Stimulated activated naive CD8-positive, alpha-beta T cell treated with anti-CD3 and anti-CD28 coated beads, Interleukin-15, Interleukin-2, amounts not matched to agents 100 ng/mL and 50 ng/mL, for 24 hours (primary cell): ENCODE data around the gene DBT.
"Not testable (repeated sequence)": the region's sequence is repeated elsewhere in the genome, so short reads cannot be mapped to it uniquely, and the experiment has no call there.

Experiments used
- H3K27ac Mint-ChIP-seq: one replicate; pipeline ENCODE4 v1.8.0; 2021; ENCODE audit warnings: mild to moderate bottlenecking, mixed read lengths
- H3K27me3 Mint-ChIP-seq: one replicate; pipeline ENCODE4 v1.8.0; 2021; ENCODE audit warnings: mixed read lengths
- H3K36me3 Mint-ChIP-seq: one replicate; pipeline ENCODE4 v1.8.0; 2021; ENCODE audit warnings: low read depth, mixed read lengths
- H3K4me1 Mint-ChIP-seq: one replicate; pipeline ENCODE4 v1.8.0; 2021; ENCODE audit warnings: low read depth, mixed read lengths
- H3K4me3 Mint-ChIP-seq: one replicate; pipeline ENCODE4 v1.8.0; 2021; ENCODE audit warnings: mild to moderate bottlenecking, mixed read lengths
- H3K9me3 Mint-ChIP-seq: one replicate; pipeline ENCODE4 v1.8.0; 2021; ENCODE audit warnings: mixed read lengths

The DBT gene

DNA sequence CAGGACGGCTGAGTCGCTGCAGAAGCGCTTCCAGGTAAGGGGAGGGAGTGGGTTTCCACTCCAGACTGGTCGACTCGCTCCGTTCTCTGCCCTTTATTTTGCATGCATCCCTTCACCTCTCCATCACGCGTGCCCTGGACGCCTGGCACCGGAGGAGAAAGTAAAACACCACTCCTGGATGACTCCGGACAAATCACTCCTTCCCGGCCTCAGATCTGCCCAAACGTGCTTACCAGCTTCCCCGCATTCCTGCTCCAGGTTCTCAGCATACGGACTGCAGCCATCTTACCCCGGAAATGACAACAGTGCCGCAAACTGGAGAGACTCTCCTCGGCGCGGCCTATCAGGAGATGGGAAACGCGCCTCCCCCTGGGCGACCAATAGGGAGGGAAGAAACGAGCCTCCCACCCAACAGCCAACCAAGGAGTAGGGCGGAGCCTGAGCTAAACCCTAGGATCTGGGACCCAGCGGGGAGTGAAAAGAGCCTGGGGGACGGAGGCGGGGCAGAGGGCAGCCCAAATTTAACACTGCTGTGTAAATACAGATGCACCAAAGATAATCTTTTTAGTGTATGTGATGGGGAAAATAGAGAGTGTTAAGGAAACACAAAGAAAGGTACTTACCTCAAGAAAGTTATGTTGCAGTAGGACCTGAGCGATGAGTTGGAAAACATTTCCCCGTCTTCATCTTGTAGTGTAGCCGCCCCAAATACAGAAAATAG lies at the start of gene DBT:
DBT (minus strand) TSS at position 298 of the 721 bp plus-strand sequence; CDS start at position 284, 14 bp downstream.
- Mint-ChIP-seq H3K27ac (no peak within 1 kb of the TSS), H3K4me3 (no peak within 1 kb of the TSS)

GRCh38 chr1:100298512-100298911 lies 48.9 kb upstream of the DBT start:
- H3K27ac Mint-ChIP-seq, result no peak overlapping the region

More for the DNA sequence above, at the start of gene DBT:
- no peaks in the 10 kb centered on the region for H3K9me3 Mint-ChIP-seq
- H3K4me1 Mint-ChIP-seq, result peaks cover 18% of the 10 kb centered on the region
- no peaks in the 10 kb centered on the region for H3K27me3 Mint-ChIP-seq
- H3K36me3 Mint-ChIP-seq, result peaks cover 10% of the 10 kb centered on the region

DNA sequence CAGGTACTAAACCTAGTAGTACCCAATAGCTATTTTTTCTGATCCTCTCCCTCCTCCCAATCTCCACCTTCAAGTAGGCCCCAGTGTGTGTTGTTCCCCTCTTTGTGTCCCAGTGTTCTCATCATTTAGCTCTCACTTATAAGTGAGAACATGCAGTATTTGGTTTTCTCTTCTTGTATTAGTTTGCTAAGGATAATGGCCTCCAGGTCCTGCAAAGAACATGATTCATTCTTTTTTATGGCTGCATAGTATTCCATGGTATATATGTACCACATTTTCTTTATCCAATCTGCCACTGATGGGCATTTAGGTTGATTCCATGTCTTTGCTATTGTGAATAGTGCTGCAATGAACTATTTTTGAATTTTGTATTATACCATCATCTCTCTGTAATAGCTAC lies 47.4 kb upstream of the DBT start:
- not testable (repeated sequence) for H3K4me3 Mint-ChIP-seq, H3K9me3 Mint-ChIP-seq, H3K4me1 Mint-ChIP-seq, H3K27me3 Mint-ChIP-seq, H3K27ac Mint-ChIP-seq
- peaks cover 22% of the 10 kb centered on the region for H3K36me3 Mint-ChIP-seq

More at GRCh38 chr1:100298512-100298911, 48.9 kb upstream of the DBT start:
- H3K27me3 Mint-ChIP-seq, result no peaks in the 10 kb centered on the region
- H3K4me3 Mint-ChIP-seq, result no peak overlapping the region
- peaks cover 7% of the 10 kb centered on the region for H3K4me1 Mint-ChIP-seq
- no peaks in the 10 kb centered on the region for H3K9me3 Mint-ChIP-seq
- H3K36me3 Mint-ChIP-seq, result peaks cover 9% of the 10 kb centered on the region

DNA sequence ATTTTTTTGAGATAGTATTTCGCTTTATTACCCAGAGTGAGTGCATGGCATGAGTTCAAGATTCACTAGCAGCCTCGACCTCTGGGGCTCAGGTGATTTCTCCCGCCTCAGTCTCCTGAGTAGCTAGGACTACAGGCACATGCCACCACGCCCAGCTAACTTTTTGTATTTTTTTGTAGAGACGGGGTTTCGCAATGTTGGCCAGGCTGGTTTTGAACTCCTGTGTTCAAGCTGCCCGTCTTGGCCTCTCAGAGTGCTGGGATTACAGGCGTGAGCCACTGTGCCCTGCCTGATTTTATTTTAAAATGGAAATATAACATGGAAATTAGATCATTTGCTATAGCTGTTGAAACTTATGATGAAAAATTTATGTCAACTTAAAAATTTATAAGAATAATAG lies 46.5 kb upstream of the DBT start:
- no peak overlapping the region for H3K4me3 Mint-ChIP-seq
- H3K27me3 Mint-ChIP-seq, result no peaks in the 10 kb centered on the region
- H3K36me3 Mint-ChIP-seq, result peaks cover 30% of the 10 kb centered on the region
- peaks cover 7% of the 10 kb centered on the region for H3K4me1 Mint-ChIP-seq
- no peaks in the 10 kb centered on the region for H3K9me3 Mint-ChIP-seq
- no peak overlapping the region for H3K27ac Mint-ChIP-seq

DNA sequence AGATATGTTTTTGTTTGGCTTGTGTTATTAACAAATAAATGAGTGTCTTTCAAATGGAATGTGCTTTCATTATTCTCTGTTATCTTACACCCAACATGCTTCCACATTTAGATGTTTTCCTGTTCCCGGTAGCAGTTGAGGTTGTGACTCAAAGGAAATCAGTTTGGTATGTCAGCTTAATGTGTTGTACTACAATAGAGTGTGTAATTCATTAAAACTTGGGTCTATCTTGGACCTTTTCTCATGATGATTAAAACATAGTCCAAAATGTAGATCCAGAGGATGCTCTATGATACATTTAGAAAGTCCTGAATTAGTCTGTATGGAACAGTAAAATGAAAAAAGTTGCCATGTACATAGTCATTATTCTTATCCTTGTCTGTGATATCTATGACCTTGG lies 43.1 kb upstream of the DBT start:
- H3K27ac Mint-ChIP-seq, result no peak overlapping the region
- H3K4me3 Mint-ChIP-seq, result no peak overlapping the region
- H3K27me3 Mint-ChIP-seq, result no peaks in the 10 kb centered on the region
- H3K9me3 Mint-ChIP-seq, result no peaks in the 10 kb centered on the region
- H3K4me1 Mint-ChIP-seq, result peaks cover 2% of the 10 kb centered on the region
- H3K36me3 Mint-ChIP-seq, result peaks cover 48% of the 10 kb centered on the region

- Mint-ChIP-seq H3K4me3 (no peak overlapping the region), H3K27me3 (no peaks in the 10 kb centered on the region), H3K27ac (no peak overlapping the region), H3K36me3 (peaks cover 64% of the 10 kb centered on the region), H3K9me3 (no peaks in the 10 kb centered on the region), H3K4me1 (peaks cover 4% of the 10 kb centered on the region)
Observed at GRCh38 chr1:100290291-100290690, 40.7 kb upstream of the DBT start.

DNA sequence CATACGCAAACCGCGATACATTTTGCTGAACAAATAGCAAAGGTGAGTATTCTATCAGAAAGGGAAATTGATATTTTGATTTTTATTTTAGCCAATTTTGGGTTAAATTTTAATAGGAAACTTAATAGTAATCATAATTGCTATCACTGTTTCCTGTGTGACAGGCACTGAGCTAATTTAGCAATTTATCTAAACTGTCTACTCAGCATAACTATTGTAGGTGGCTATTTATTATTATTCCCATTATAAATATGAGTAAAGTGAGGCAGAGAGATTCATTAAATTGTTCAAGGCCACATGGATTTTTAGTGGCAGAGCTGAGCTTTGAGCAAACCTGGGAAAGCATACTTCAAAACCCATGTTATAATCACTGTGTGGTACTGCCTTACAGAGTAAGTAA lies 37.5 kb upstream of the DBT start:
- peaks cover 59% of the 10 kb centered on the region for H3K36me3 Mint-ChIP-seq
- no peak overlapping the region for H3K27ac Mint-ChIP-seq
- H3K27me3 Mint-ChIP-seq, result no peaks in the 10 kb centered on the region
- H3K4me3 Mint-ChIP-seq, result no peak overlapping the region
- no peaks in the 10 kb centered on the region for H3K9me3 Mint-ChIP-seq
- H3K4me1 Mint-ChIP-seq, result peaks cover 4% of the 10 kb centered on the region

- Mint-ChIP-seq H3K27me3 (no peaks in the 10 kb centered on the region), H3K4me3 (no peak overlapping the region), H3K36me3 (peaks cover 57% of the 10 kb centered on the region), H3K27ac (peak overlapping the region; percentile 55), H3K9me3 (no peaks in the 10 kb centered on the region), H3K4me1 (peaks cover 8% of the 10 kb centered on the region)
Observed at GRCh38 chr1:100284591-100284990, 35.0 kb upstream of the DBT start.

- H3K9me3 Mint-ChIP-seq, result no peaks in the 10 kb centered on the region
- peak overlapping the region; percentile 17 for H3K27ac Mint-ChIP-seq
- H3K4me3 Mint-ChIP-seq, result no peak overlapping the region
- peaks cover 4% of the 10 kb centered on the region for H3K4me1 Mint-ChIP-seq
- H3K27me3 Mint-ChIP-seq, result no peaks in the 10 kb centered on the region
- H3K36me3 Mint-ChIP-seq, result peaks cover 65% of the 10 kb centered on the region
Observed at GRCh38 chr1:100279954-100280682, 30.5 kb upstream of the DBT start.

- Mint-ChIP-seq H3K9me3 (no peaks in the 10 kb centered on the region), H3K27me3 (no peaks in the 10 kb centered on the region), H3K4me1 (peaks cover 4% of the 10 kb centered on the region), H3K4me3 (no peak overlapping the region), H3K36me3 (peaks cover 67% of the 10 kb centered on the region), H3K27ac (peak overlapping the region; percentile 54)
Observed at GRCh38 chr1:100279358-100279923, 29.8 kb upstream of the DBT start.

DNA sequence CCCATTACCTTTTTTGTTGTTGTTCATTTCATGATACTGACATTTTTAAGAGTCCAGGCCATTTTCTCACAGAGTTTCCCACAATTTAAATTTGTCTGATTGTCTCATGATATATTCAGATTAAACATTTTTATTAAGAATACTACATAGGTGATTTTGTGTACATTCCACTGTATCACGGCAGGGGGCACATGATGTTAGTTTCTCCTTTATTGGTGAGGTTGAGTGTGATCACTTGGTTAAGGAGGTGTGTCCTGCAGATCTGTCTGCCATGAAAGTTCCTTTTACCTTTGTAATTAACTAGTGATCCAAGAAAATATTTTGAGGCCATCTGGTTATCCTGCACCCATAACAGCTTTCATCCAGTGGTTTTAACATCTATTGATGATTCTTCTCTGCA lies 28.2 kb upstream of the DBT start:
- Mint-ChIP-seq H3K4me3 (no peak overlapping the region), H3K36me3 (peaks cover 72% of the 10 kb centered on the region)

GRCh38 chr1:100268202-100268601 lies 18.6 kb upstream of the DBT start:
- Mint-ChIP-seq H3K27me3 (no peaks in the 10 kb centered on the region), H3K36me3 (peaks cover 67% of the 10 kb centered on the region), H3K4me1 (peaks cover 55% of the 10 kb centered on the region), H3K9me3 (peaks cover 4% of the 10 kb centered on the region), H3K4me3 (peak overlapping the region; percentile 99), H3K27ac (peak overlapping the region; percentile 17)

More for the DNA sequence above, 28.2 kb upstream of the DBT start:
- H3K27ac Mint-ChIP-seq, result no peak overlapping the region
- peaks cover 4% of the 10 kb centered on the region for H3K4me1 Mint-ChIP-seq
- no peaks in the 10 kb centered on the region for H3K27me3 Mint-ChIP-seq
- H3K9me3 Mint-ChIP-seq, result no peaks in the 10 kb centered on the region

DNA sequence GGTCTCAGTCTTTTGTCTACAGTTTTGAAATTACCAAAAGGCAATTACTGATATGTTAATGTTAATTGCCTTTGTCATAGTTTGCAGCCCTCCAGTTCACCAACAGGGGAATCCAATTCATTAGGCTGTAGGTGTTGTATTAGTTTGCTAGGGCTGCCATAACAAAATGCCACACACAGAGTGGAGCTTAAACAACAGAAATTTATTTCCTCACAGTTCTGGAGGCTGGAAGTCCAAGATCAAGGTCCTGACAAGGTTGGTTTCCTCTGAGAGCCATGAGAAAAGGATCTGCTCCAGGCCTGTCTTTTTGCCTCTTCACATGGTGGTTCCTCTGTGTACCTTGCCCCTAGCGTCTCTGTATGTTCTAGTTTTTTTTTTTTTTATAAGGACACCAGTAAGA lies 17.6 kb upstream of the DBT start:
- peaks cover 55% of the 10 kb centered on the region for H3K4me1 Mint-ChIP-seq
- peak overlapping the region; percentile 99 for H3K4me3 Mint-ChIP-seq
- H3K27ac Mint-ChIP-seq, result peak overlapping the region; percentile 28
- H3K36me3 Mint-ChIP-seq, result peaks cover 67% of the 10 kb centered on the region
- H3K27me3 Mint-ChIP-seq, result no peaks in the 10 kb centered on the region
- H3K9me3 Mint-ChIP-seq, result peaks cover 4% of the 10 kb centered on the region

GRCh38 chr1:100266741-100267140 lies 17.1 kb upstream of the DBT start:
- Mint-ChIP-seq H3K27ac (peak overlapping the region; percentile 98), H3K9me3 (peaks cover 4% of the 10 kb centered on the region), H3K4me3 (peak overlapping the region; percentile 99), H3K27me3 (no peaks in the 10 kb centered on the region), H3K36me3 (peaks cover 63% of the 10 kb centered on the region), H3K4me1 (peaks cover 52% of the 10 kb centered on the region)
